HL-60 (cell line): Measurements from ENCODE around the gene IMMP2L.

Experiments used
- DNase-seq, 2 experiments: peaks; one replicate each; pipeline ENCODE4 v3.0.0-alpha.2; 2010 to 2020; ENCODE audit warnings: low read depth in 1 of 2, low spot score in 1 of 2
- H3K27ac ChIP-seq: fragments of 250-450 bp; sonication (Bioruptor Pico); replicated peaks from 2 replicates; pipeline ENCODE4 v1.5.1; 2020; ENCODE audit warnings: mild to moderate bottlenecking, moderate library complexity
- H3K27me3 ChIP-seq: fragments of 250-450 bp; sonication (Bioruptor Pico); 2 replicates; pipeline ENCODE4 v1.5.1; 2021; ENCODE audit warnings: mild to moderate bottlenecking, moderate library complexity; ENCODE audit not compliant: insufficient read depth, poor library complexity, severe bottlenecking
- H3K4me3 ChIP-seq: replicated peaks from 2 replicates; pipeline ENCODE4 v1.5.1; 2011; ENCODE audit warnings: mild to moderate bottlenecking, control low read depth, low read length; ENCODE audit not compliant: insufficient read depth
- CTCF ChIP-seq: IDR thresholded peaks from one replicate; pipeline ENCODE4 v1.5.1; 2011; ENCODE audit warnings: low read length, control low read depth, inconsistent platforms; ENCODE audit not compliant: insufficient read depth
- GABPA ChIP-seq: IDR thresholded peaks from 2 replicates; pipeline ENCODE4 v1.6.1; 2012; ENCODE audit warnings: low read depth
- POLR2AphosphoS5 ChIP-seq: IDR thresholded peaks from 2 replicates; pipeline ENCODE4 v1.6.1; 2012; ENCODE audit warnings: low read depth
- SPI1 ChIP-seq: IDR thresholded peaks from 2 replicates; pipeline ENCODE4 v1.6.1; 2012; ENCODE audit warnings: low read depth, mild to moderate bottlenecking, borderline replicate concordance
- TF ChIP-seq, protein P1 (sequence below): IDR thresholded peaks from 2 replicates; pipeline ENCODE4 v1.6.1; 2012; ENCODE audit warnings: low read depth; ENCODE audit not compliant: insufficient replicate concordance

IMMP2L gene

GRCh38 chr7:111063166-111063565, 499.1 kb downstream of the IMMP2L start:
- H3K4me3 ChIP-seq, result no peak overlapping the region
- DNase-seq, result no peak
- no peaks in the 10 kb centered on the region for H3K27me3 ChIP-seq
- no peak overlapping the region for H3K27ac ChIP-seq
- TF ChIP-seq POLR2AphosphoS5 (no peak), CTCF (no peak)

- no peak overlapping the region for H3K4me3 ChIP-seq
- no peak overlapping the region for H3K27ac ChIP-seq
- no peak for DNase-seq
- TF ChIP-seq SPI1 (no peak), POLR2AphosphoS5 (no peak), GABPA (no peak), CTCF (no peak)
- TF ChIP-seq, protein P1, sequence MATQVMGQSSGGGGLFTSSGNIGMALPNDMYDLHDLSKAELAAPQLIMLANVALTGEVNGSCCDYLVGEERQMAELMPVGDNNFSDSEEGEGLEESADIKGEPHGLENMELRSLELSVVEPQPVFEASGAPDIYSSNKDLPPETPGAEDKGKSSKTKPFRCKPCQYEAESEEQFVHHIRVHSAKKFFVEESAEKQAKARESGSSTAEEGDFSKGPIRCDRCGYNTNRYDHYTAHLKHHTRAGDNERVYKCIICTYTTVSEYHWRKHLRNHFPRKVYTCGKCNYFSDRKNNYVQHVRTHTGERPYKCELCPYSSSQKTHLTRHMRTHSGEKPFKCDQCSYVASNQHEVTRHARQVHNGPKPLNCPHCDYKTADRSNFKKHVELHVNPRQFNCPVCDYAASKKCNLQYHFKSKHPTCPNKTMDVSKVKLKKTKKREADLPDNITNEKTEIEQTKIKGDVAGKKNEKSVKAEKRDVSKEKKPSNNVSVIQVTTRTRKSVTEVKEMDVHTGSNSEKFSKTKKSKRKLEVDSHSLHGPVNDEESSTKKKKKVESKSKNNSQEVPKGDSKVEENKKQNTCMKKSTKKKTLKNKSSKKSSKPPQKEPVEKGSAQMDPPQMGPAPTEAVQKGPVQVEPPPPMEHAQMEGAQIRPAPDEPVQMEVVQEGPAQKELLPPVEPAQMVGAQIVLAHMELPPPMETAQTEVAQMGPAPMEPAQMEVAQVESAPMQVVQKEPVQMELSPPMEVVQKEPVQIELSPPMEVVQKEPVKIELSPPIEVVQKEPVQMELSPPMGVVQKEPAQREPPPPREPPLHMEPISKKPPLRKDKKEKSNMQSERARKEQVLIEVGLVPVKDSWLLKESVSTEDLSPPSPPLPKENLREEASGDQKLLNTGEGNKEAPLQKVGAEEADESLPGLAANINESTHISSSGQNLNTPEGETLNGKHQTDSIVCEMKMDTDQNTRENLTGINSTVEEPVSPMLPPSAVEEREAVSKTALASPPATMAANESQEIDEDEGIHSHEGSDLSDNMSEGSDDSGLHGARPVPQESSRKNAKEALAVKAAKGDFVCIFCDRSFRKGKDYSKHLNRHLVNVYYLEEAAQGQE, result no peak
- H3K27me3 ChIP-seq, result no peaks in the 10 kb centered on the region
These were observed 502.5 kb downstream of the IMMP2L start for GRCh38 chr7:111059833-111060232.

DNA sequence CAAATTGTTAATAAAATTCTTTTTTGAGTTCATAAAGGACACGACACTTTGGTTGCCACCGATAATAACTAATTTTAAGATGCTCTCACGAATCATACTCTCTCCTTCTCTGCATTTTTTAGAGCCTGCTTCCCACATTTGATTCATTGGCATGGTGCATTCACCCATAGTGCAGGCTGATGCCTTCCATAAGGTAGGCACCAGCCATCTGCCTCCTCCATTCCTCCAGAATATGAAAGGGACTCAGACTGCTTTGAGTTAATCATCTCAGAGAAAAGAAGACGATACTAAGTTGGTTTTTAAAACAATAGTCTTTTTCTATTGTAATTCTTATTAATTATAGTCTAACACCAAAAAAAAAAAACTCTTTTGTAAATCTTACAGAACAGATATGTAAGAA, 505.2 kb downstream of the IMMP2L start:
- H3K4me3 ChIP-seq, result no peak overlapping the region
- TF ChIP-seq POLR2AphosphoS5, result no peak
- TF ChIP-seq GABPA, result no peak
- TF ChIP-seq CTCF, result no peak
- TF ChIP-seq, protein P1, result no peak
- no peak for TF ChIP-seq SPI1
- H3K27me3 ChIP-seq, result no peaks in the 10 kb centered on the region
- H3K27ac ChIP-seq, result no peak overlapping the region
- DNase-seq, result no peak

- Histone ChIP-seq H3K27me3 (no peaks in the 10 kb centered on the region), H3K27ac (no peak overlapping the region), H3K4me3 (no peak overlapping the region)
- no peak for DNase-seq
- TF ChIP-seq SPI1 (no peak), GABPA (no peak), CTCF (no peak), POLR2AphosphoS5 (no peak)
- TF ChIP-seq, protein P1, result no peak
These were observed 505.9 kb downstream of the IMMP2L start for GRCh38 chr7:111056371-111056770.
